Measurements from ENCODE around the gene AMMECR1L. TPM values are rescaled to one million over a fixed set of nuclear protein-coding genes. Genes with fewer than 3 reads are reported as not detected.

The AMMECR1L gene
- total RNA-seq, 2 donors from 2014 or later: 21.7 to 22.0 TPM

DNA sequence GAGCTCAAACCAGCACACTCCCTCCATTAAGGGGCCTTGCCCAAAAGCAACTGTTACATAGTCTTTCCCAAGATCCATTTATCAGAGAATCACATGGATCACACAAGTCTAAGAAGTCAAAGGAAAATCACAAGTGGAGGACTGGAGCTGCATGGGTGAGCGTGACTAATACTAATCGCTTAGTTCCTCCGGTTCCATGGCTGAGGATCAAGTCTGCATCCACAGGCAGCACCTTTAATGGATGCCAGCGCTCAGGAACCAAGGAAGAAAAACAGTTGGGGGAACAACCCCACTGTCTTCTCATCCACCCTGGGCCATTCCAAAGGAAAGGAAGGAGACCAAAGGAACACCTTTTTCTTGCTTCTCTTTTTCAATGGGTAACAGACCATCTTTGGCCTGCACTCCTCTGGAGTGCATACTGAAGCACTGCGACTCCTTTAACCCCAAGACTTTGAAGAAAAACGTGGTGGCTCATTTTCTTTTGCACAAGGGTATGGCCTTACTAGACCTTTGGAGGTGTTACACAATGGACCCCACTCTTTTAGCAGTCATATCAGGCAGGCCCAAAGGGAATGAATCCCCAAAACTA, 65.6 kb downstream of the AMMECR1L start:
- no peaks in the 10 kb centered on the region for H3K36me3 Mint-ChIP-seq (ENCODE audit: low read depth)
- peak; percentile 55 for DNase-seq

DNA sequence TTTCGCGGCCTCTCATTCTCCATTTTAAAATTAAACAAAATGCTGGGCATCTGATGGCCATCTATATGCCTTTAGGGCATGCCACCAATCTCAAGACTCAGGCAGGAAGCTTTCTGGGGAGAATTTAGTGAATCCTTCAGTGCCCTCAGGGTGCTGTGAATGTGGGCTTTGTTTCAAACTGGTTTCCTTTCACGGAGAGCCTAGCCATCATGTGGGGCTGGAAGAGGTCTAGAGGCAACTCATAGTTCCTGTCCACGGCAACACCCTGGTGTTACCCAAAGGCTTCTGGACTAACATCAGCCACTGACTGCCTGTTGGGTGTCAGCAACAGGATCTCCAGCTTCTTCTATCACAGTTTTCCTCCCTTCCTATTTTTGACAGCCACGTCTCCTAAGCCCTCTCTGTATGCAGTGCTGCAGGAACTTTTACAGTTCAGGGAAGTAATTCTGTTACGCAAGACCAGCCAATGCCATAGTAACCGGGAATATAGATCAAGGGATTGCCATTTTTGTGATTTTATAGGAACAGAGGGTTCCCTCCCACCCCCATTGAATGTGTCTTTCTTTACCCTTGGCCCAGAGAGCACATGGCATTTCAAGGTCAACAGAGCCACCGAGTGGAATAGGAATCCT, 66.8 kb downstream of the AMMECR1L start:
- Mint-ChIP-seq H3K36me3 (ENCODE audit: low read depth) (no peaks in the 10 kb centered on the region), H3K27me3 (ENCODE audit: insufficient read depth) (peaks cover 12% of the 10 kb centered on the region), H3K4me1 (no peaks in the 10 kb centered on the region), H3K4me3 (no peak overlapping the region), H3K9me3 (peaks cover 61% of the 10 kb centered on the region), H3K27ac (no peak overlapping the region)
- H3K9ac ChIP-seq (ENCODE audit: extremely low read depth, low read length, poor library complexity, severe bottlenecking): no peak overlapping the region
- no peak overlapping the region for H3K4me3 ChIP-seq (ENCODE audit: low read length)
- WGBS, 2 experiments (ENCODE audit: insufficient coverage in 1 of 2, insufficient read length in 1 of 2): 81 to 91% methylated on average over 7 to 8 of the region's 8 CpGs
- peaks cover 35% of the 10 kb centered on the region for H3K9me3 ChIP-seq (ENCODE audit: control insufficient read depth, low read length)
- H3K27ac ChIP-seq (ENCODE audit: low read depth, low read length): no peak overlapping the region
- no peaks in the 10 kb centered on the region for H3K27me3 ChIP-seq (ENCODE audit: control insufficient read depth, insufficient read depth, low read length, poor library complexity, severe bottlenecking)
- H3K4me1 ChIP-seq (ENCODE audit: control insufficient read depth, insufficient read depth, low read length): no peaks in the 10 kb centered on the region
- DNase-seq: no peak
- H3K36me3 ChIP-seq (ENCODE audit: control insufficient read depth, insufficient read depth, low read length): no peaks in the 10 kb centered on the region
- TF ChIP-seq, protein P1, sequence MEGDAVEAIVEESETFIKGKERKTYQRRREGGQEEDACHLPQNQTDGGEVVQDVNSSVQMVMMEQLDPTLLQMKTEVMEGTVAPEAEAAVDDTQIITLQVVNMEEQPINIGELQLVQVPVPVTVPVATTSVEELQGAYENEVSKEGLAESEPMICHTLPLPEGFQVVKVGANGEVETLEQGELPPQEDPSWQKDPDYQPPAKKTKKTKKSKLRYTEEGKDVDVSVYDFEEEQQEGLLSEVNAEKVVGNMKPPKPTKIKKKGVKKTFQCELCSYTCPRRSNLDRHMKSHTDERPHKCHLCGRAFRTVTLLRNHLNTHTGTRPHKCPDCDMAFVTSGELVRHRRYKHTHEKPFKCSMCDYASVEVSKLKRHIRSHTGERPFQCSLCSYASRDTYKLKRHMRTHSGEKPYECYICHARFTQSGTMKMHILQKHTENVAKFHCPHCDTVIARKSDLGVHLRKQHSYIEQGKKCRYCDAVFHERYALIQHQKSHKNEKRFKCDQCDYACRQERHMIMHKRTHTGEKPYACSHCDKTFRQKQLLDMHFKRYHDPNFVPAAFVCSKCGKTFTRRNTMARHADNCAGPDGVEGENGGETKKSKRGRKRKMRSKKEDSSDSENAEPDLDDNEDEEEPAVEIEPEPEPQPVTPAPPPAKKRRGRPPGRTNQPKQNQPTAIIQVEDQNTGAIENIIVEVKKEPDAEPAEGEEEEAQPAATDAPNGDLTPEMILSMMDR (conservative IDR thresholded peaks at IDR 0.05): no peak

More for the DNA sequence above, 65.6 kb downstream of the AMMECR1L start:
- no peaks in the 10 kb centered on the region for H3K27me3 ChIP-seq (ENCODE audit: control insufficient read depth, insufficient read depth, low read length, poor library complexity, severe bottlenecking)
- TF ChIP-seq, protein P1 (conservative IDR thresholded peaks at IDR 0.05): no peak
- H3K4me1 Mint-ChIP-seq: no peaks in the 10 kb centered on the region
- H3K9me3 ChIP-seq (ENCODE audit: control insufficient read depth, low read length): peaks cover 35% of the 10 kb centered on the region
- H3K9ac ChIP-seq (ENCODE audit: extremely low read depth, low read length, poor library complexity, severe bottlenecking): no peak overlapping the region
- no peaks in the 10 kb centered on the region for H3K4me1 ChIP-seq (ENCODE audit: control insufficient read depth, insufficient read depth, low read length)
- H3K27me3 Mint-ChIP-seq (ENCODE audit: insufficient read depth): peaks cover 12% of the 10 kb centered on the region
- no peak overlapping the region for H3K27ac ChIP-seq (ENCODE audit: low read depth, low read length)
- 81 to 87% methylated on average over 6 of the region's 6 CpGs for WGBS, 2 experiments (ENCODE audit: insufficient coverage in 1 of 2, insufficient read length in 1 of 2)
- H3K27ac Mint-ChIP-seq: no peak overlapping the region
- H3K9me3 Mint-ChIP-seq: peaks cover 65% of the 10 kb centered on the region
- no peak overlapping the region for H3K4me3 Mint-ChIP-seq
- H3K4me3 ChIP-seq (ENCODE audit: low read length): peak overlapping the region; percentile 16
- no peaks in the 10 kb centered on the region for H3K36me3 ChIP-seq (ENCODE audit: control insufficient read depth, insufficient read depth, low read length)

DNA sequence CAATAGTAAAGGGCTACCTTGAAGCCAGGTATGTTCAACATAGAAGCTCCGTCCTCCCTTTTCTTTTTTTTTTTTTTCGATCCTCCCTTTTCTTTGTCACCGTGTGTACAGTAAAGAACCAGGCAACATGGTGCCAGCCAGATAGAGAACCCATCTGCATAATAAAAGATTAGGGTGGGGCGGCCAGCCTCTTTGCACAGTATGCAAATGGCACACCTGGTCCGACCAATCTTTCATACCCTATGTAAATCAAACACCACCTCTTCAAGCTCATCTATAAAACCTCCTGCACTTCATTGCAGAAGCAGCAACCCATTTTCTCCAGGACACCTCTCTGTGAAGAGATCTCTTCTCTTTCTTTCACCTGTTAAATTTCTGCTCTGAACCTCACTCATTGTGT, 67.5 kb downstream of the AMMECR1L start:
- H3K27me3 ChIP-seq (ENCODE audit: control insufficient read depth, insufficient read depth, low read length, poor library complexity, severe bottlenecking): no peaks in the 10 kb centered on the region
- peaks cover 12% of the 10 kb centered on the region for H3K27me3 Mint-ChIP-seq (ENCODE audit: insufficient read depth)
- no peaks in the 10 kb centered on the region for H3K4me1 ChIP-seq (ENCODE audit: control insufficient read depth, insufficient read depth, low read length)
- H3K9me3 Mint-ChIP-seq: peaks cover 60% of the 10 kb centered on the region
- no peak overlapping the region for H3K4me3 Mint-ChIP-seq
- H3K27ac ChIP-seq (ENCODE audit: low read depth, low read length): no peak overlapping the region
- no peaks in the 10 kb centered on the region for H3K36me3 ChIP-seq (ENCODE audit: control insufficient read depth, insufficient read depth, low read length)
- H3K27ac Mint-ChIP-seq: no peak overlapping the region
- no peak for DNase-seq
- no peaks in the 10 kb centered on the region for H3K4me1 Mint-ChIP-seq
- 74 to 93% methylated on average over 2 to 5 of the region's 5 CpGs for WGBS, 2 experiments (ENCODE audit: insufficient coverage in 1 of 2, insufficient read length in 1 of 2)
- H3K4me3 ChIP-seq (ENCODE audit: low read length): no peak overlapping the region
- no peak overlapping the region for H3K9ac ChIP-seq (ENCODE audit: extremely low read depth, low read length, poor library complexity, severe bottlenecking)
- TF ChIP-seq, protein P1 (conservative IDR thresholded peaks at IDR 0.05): no peak
- H3K9me3 ChIP-seq (ENCODE audit: control insufficient read depth, low read length): peaks cover 35% of the 10 kb centered on the region
- no peaks in the 10 kb centered on the region for H3K36me3 Mint-ChIP-seq (ENCODE audit: low read depth)
